Measurements from ENCODE around the gene RIPOR3. TPM values are rescaled to one million over a fixed set of nuclear protein-coding genes. Genes with fewer than 3 reads are reported as not detected.
"Not testable (repeated sequence)": the region's sequence is repeated elsewhere in the genome, so short reads cannot be mapped to it uniquely, and the experiment has no call there.

RIPOR3 gene
- polyA plus RNA-seq, 1 donor from 2014 or later: 3.3 TPM

- no peaks in the 10 kb centered on the region for H3K36me3 Mint-ChIP-seq
- no peaks in the 10 kb centered on the region for H3K9me3 Mint-ChIP-seq
- H3K4me3 Mint-ChIP-seq: no peak overlapping the region
- no peak overlapping the region for H3K27ac Mint-ChIP-seq
- H3K4me1 Mint-ChIP-seq: peaks cover 0 to 2% (median 0%) of the 10 kb centered on the region in 3 donors
- peaks cover 30% of the 10 kb centered on the region for H3K27me3 Mint-ChIP-seq
These were observed 10.0 kb upstream of the RIPOR3 start for GRCh38 chr20:50701041-50701963.

- H3K4me1 Mint-ChIP-seq: peaks cover 0 to 2% (median 0%) of the 10 kb centered on the region in 3 donors
- peaks cover 29% of the 10 kb centered on the region for H3K27me3 Mint-ChIP-seq
- H3K27ac Mint-ChIP-seq: peak overlapping the region in 1 of 3 donors; percentile 62
- no peaks in the 10 kb centered on the region for H3K36me3 Mint-ChIP-seq
- no peaks in the 10 kb centered on the region for H3K9me3 Mint-ChIP-seq
- H3K4me3 Mint-ChIP-seq: no peak overlapping the region
These were observed 8.3 kb upstream of the RIPOR3 start for GRCh38 chr20:50699688-50700087.

DNA sequence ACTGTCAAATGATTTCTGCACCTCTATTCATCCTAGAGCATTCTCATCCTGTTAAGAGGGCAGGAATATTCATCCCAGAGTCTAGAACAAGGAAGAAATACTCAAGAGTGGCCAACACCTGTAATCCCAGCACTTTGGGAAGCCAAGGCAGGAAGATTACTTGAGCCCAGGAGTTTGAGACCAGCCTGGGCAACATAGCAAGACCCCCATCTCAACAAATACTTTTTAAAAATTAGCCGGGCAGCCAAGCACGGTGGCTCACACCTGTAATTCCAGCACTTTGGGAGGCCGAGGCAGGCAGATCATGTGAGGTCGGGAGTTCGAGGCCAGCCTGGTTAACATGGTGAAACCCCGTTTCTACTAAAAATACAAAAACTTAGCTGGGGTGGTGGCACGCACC lies 6.9 kb upstream of the RIPOR3 start:
- H3K4me1 Mint-ChIP-seq, H3K27ac Mint-ChIP-seq, H3K9me3 Mint-ChIP-seq, H3K36me3 Mint-ChIP-seq, H3K4me3 Mint-ChIP-seq: not testable (repeated sequence)
- H3K27me3 Mint-ChIP-seq: peaks cover 28% of the 10 kb centered on the region

GRCh38 chr20:50695135-50695872 lies 4.0 kb upstream of the RIPOR3 start:
- H3K27ac Mint-ChIP-seq: peak overlapping the region in 1 of 3 donors; percentile 13
- H3K4me3 Mint-ChIP-seq: no peak overlapping the region
- H3K4me1 Mint-ChIP-seq: peaks cover 2 to 6% (median 4%) of the 10 kb centered on the region in 3 donors
- H3K27me3 Mint-ChIP-seq: peaks cover 38% of the 10 kb centered on the region
- no peaks in the 10 kb centered on the region for H3K9me3 Mint-ChIP-seq
- H3K36me3 Mint-ChIP-seq: no peaks in the 10 kb centered on the region

- no peak overlapping the region for H3K4me3 Mint-ChIP-seq
- peaks cover 41% of the 10 kb centered on the region for H3K27me3 Mint-ChIP-seq
- peak overlapping the region in 1 of 3 donors; percentile 13 for H3K27ac Mint-ChIP-seq
- H3K4me1 Mint-ChIP-seq: peaks cover 2 to 5% (median 4%) of the 10 kb centered on the region in 3 donors
- H3K36me3 Mint-ChIP-seq: no peaks in the 10 kb centered on the region
- no peaks in the 10 kb centered on the region for H3K9me3 Mint-ChIP-seq
These were observed 3.2 kb upstream of the RIPOR3 start for GRCh38 chr20:50694379-50695134.

DNA sequence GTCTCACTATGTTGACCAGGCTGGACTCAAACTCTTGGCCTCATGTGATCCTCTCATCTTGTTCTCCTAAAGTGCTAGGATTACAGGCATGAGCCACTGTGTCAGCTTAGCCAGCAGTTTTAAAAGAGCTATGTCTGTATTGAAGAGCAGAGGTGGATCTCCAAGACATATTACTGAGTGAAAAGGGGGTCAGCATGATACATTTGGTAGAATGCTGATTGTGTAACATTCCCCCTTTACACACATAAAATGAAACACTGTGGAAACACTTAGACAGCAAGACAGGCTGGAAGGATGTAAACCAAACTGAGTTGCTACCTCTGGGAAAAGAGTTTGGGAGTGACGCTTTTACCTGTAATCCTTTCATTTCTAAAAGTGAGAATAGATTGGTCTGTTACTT lies 1.7 kb upstream of the RIPOR3 start:
- no peaks in the 10 kb centered on the region for H3K36me3 Mint-ChIP-seq
- H3K9me3 Mint-ChIP-seq: no peaks in the 10 kb centered on the region
- H3K4me1 Mint-ChIP-seq: peaks cover 2 to 4% (median 4%) of the 10 kb centered on the region in 3 donors
- H3K27me3 Mint-ChIP-seq: peaks cover 34% of the 10 kb centered on the region
- no peak overlapping the region for H3K27ac Mint-ChIP-seq
- H3K4me3 Mint-ChIP-seq: no peak overlapping the region

DNA sequence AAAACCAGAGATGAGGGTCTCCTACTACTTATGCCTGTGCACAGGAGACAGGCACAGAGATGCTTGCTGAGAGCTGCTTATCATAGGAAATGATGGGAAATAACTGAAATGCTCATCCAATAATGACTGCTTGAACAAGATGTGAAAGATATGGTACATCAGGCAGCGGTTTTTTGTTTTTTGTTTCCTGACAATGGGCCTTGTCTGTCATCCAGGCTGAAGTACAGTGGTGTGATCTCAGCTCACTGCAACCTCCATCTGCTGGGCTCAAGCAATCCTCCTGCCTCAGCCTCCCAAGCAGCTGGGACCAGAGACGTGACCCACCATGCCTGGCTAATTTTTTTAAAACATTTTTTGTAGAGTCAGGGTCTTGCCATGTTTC lies 1.2 kb upstream of the RIPOR3 start:
- H3K36me3 Mint-ChIP-seq: no peaks in the 10 kb centered on the region
- H3K4me1 Mint-ChIP-seq: peaks cover 2 to 4% (median 4%) of the 10 kb centered on the region in 3 donors
- no peaks in the 10 kb centered on the region for H3K9me3 Mint-ChIP-seq
- peaks cover 31% of the 10 kb centered on the region for H3K27me3 Mint-ChIP-seq
- H3K4me3 Mint-ChIP-seq: no peak overlapping the region
- H3K27ac Mint-ChIP-seq: no peak overlapping the region

GRCh38 chr20:50691573-50692551 lies 520 bp upstream of the RIPOR3 start:
- no peak overlapping the region for H3K4me3 Mint-ChIP-seq
- no peaks in the 10 kb centered on the region for H3K36me3 Mint-ChIP-seq
- peaks cover 31% of the 10 kb centered on the region for H3K27me3 Mint-ChIP-seq
- no peak overlapping the region for H3K27ac Mint-ChIP-seq
- no peaks in the 10 kb centered on the region for H3K9me3 Mint-ChIP-seq
- H3K4me1 Mint-ChIP-seq: peaks cover 2 to 4% (median 4%) of the 10 kb centered on the region in 3 donors

- peaks cover 2 to 4% (median 4%) of the 10 kb centered on the region in 3 donors for H3K4me1 Mint-ChIP-seq
- H3K4me3 Mint-ChIP-seq: no peak overlapping the region
- peak overlapping the region in 1 of 3 donors; percentile 26 for H3K27ac Mint-ChIP-seq
- no peaks in the 10 kb centered on the region for H3K9me3 Mint-ChIP-seq
- H3K36me3 Mint-ChIP-seq: peaks cover 1% of the 10 kb centered on the region
- peaks cover 31% of the 10 kb centered on the region for H3K27me3 Mint-ChIP-seq
These were observed 1.3 kb downstream of the RIPOR3 start for GRCh38 chr20:50689864-50690649.

DNA sequence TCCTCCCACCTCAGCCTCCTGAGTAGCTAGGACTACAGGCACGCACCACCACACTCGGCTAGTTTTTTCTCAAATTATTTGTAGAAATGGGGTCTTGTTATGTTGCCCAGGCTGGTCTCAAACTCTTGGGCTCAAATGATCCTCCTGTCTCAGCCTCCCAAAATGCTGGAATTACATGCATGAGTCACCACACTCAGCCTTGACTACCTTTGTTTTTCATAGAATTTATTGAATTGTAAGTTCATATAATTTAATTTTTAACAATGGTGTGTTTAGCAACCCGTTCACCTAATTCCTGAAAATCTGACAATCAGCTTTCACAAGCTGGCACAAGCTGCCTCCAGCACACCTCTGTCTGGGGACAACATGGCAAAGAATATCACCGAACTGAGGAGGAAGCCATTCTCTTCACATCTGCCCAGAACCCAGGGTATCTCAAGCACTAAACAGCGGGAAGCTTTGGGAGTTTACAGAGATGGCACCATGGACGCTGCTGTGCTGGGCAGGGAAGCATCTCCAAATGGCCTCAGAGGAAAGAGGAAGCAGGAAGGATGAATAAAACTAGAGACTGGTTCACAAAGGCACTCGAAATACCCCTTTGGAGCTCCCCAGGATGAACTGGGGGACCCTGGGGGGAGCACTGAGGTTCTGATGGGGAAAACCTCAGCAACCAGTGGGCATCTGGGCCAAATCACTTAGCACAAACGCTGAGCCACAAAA lies 2.9 kb downstream of the RIPOR3 start:
- H3K9me3 Mint-ChIP-seq: no peaks in the 10 kb centered on the region
- H3K4me3 Mint-ChIP-seq: peak overlapping the region in 1 of 4 donors; percentile 8
- no peak overlapping the region for H3K27ac Mint-ChIP-seq
- H3K4me1 Mint-ChIP-seq: peaks cover 2 to 4% (median 4%) of the 10 kb centered on the region in 3 donors
- H3K27me3 Mint-ChIP-seq: peaks cover 28% of the 10 kb centered on the region
- peaks cover 1% of the 10 kb centered on the region for H3K36me3 Mint-ChIP-seq

DNA sequence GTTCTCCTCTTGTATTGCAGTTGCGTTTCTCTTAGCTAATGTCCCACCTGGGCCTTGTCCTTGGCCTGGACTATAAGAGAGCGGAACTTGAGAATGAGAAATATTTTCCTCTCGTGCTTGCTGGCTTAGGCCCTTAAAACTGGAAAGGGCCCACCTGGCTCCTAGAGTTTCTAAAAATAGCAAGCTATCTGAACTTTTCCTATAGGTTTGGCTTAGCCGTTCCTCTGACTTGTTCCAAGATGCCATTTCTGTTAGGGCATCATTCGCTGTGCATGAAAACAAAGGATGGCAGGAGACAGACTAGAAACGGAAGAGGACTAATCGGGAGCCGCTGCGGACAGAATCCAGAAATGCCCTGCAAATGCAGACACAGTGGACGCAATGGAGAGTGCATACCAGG lies 4.5 kb downstream of the RIPOR3 start:
- Mint-ChIP-seq H3K36me3 (peaks cover 1% of the 10 kb centered on the region), H3K4me1 (peaks cover 0 to 4% (median under 1%) of the 10 kb centered on the region in 3 donors), H3K9me3 (peaks cover 0 to 1% (median 0%) of the 10 kb centered on the region in 3 donors), H3K27ac (no peak overlapping the region), H3K27me3 (peaks cover 20% of the 10 kb centered on the region), H3K4me3 (no peak overlapping the region)

DNA sequence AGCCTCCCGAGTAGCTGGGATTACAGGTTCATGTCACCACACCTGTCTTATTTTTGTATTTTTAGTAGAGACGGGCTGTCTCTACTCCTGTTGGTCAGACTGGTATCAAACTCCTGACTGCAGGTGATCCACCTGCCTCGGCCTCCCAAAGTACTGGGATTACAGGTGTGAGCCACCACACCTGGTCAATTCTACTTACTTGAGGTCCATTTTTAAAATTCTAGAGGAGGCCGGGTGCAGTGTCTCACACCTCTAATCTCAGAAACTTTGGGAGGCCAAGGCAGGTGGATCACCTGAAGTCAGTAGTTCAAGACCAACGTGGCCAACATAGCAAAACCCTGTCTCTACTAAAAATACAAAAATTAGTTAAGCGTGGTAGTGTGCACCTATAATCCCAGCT lies 7.8 kb downstream of the RIPOR3 start:
- Mint-ChIP-seq H3K36me3 (peaks cover 1% of the 10 kb centered on the region), H3K4me3 (no peak overlapping the region), H3K9me3 (peaks cover 0 to 1% (median 0%) of the 10 kb centered on the region in 3 donors), H3K27me3 (peaks cover 5% of the 10 kb centered on the region), H3K4me1 (no peaks in the 10 kb centered on the region), H3K27ac (no peak overlapping the region)
